ENCODE data around the gene ERCC2. TPM values are rescaled to one million over a fixed set of nuclear protein-coding genes. Genes with fewer than 3 reads are reported as not detected.
"Not testable (repeated sequence)": the region's sequence is repeated elsewhere in the genome, so short reads cannot be mapped to it uniquely, and the experiment has no call there.

ERCC2 gene
- polyA plus RNA-seq, 1 donor, result 18.0 TPM

DNA sequence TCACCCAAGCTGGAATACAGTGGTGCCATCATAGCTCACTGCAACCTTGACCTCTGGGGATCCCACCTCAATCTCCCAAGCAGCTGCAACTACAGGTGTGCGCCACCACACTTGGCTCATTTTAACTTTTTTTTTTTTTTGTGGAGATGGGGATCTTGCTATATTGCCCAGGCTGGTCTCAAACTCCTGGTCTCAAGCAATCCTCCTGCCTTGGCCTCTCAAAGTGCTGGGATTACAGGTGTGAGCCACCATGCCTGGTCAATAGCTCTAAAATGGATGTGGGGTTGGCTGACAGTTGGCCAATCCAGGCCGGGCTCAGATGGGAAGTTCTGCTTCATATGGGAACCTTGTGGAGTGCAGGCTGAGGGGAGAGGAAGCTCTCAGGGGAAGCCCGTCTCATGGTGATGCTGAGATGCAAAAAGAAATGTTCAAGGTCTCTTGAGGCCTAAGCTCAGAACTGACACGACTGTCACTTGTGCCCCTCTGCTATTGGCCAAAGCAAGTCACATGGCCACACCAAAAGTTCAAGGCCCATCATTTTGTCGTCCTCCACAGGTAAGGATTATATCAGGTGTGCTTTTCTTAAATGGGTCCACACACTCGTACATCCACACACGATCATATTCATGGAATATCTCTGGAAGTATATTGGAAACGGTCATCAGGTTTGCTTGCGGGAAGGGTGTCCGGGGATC is 36.6 kb downstream of the ERCC2 start:
- DNase-seq (ENCODE audit: low read depth), result no peak

DNA sequence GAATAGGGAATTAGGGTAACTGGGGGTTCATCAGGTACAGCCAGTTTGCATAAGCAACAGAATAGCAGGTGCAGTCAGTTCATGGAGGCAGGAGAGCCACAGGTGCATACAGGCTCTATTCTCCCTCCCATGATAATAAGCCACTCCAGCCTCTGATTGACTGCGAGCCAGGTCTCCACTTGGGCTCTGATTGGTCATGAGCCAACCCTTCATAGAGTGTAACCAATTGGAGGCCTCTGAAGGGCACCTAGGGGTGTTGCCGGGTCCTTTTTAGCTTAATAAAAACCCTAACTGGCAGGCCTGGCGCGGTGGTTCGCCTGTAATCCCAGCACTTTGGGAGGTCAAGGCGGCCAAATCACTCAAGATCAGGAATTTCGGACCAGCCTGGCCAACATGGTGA is 39.0 kb downstream of the ERCC2 start:
- DNase-seq (ENCODE audit: low read depth), result no peak

- DNase-seq (ENCODE audit: low read depth), result no peak
These were observed 42.8 kb downstream of the ERCC2 start for GRCh38 chr19:45327404-45328143.

DNA sequence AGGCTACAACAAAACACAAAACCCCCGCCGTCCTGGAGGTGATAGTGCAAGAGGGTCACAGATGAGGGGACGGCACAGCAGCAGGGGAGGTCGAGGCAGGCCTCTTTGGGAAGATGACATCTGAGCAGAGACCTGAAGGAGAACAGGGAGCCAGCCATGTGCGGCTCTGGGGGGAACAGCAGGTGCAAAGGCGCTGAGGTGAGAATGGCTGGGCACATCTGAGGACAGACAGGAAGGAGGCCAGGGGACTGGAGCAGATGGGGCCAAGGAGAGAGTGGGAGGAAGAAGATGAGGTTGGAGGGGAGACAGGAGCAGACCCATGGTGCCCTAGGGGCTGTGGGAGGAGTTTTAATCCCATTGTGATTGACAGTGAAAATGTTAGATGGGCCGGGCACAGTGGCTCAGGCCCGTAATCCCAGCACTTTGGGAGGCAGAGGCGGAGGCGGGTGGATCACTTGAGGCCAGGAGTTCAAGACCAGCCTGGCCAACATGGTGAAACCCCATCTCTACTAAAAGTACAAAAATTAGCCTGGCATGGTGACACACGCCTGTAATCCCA is 45.9 kb downstream of the ERCC2 start:
- no peak for DNase-seq (ENCODE audit: low read depth)

DNA sequence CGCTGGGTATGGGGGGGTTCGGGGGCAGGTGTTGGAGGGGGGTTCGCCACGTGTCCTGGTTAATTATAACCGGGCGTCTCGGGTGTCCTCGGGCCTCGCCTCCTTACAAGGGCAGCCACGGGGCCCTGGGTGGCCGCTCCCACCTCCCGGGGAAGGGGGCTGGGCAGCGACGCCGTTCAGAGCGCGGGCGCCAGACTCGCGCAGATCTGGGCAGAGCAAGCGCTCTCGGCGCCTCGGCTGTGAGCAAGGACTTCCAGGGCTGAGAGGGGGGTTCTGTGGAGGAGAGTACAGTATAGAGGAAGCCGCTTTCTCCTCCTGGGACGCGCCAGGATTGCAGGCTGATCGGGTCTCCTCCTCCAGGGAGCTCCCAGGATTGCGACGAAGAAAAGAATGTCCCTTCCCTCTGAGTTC is 46.7 kb downstream of the ERCC2 start:
- no peak for DNase-seq (ENCODE audit: low read depth)

GRCh38 chr19:45322744-45323281 is 47.6 kb downstream of the ERCC2 start, which contains the start of gene CKM:
TSS of gene CKM (minus strand) at chr19:45322875. CDS start at chr19:45319713, 3,162 bp downstream.
- no peak for DNase-seq (ENCODE audit: low read depth)

DNA sequence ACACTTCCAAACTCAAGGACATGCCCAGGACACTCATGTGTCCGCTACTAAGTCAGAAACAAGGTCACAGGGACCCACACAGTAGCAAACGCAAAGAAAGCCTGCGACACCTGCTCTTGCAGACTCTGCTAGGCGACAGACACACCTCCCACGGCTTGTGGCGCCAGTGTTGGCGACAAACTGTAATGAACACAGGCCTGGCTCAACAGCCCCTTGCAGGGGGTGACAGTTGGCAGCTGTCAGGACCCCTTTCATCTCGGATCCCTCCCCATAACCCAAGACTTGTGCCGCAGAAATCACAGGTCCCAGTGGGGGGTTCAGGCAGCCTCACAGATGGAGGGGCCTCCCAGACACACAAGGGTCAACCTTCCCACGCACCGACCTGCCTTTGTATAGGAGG is 48.1 kb downstream of the ERCC2 start:
- no peak for DNase-seq (ENCODE audit: low read depth)

DNA sequence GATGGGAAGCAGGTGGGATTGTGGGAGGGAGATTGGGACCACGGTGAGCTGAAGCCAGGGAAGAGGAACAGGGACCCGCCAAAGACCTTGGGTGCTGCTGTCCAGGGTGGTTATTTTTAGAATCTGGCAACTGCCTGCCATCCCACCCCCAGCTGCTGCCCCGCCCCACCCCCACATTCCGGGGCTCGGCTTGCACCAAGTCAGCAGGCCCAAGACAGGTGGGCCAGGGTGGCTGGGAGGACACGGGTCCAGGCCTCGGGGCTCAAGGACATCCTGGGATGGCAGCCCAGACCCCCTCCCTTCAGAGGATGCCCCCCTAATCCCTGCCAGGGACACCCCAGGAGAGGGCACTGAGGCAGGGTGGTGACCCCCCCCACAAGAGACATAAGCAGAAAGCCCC is 48.5 kb downstream of the ERCC2 start:
- DNase-seq (ENCODE audit: low read depth), result no peak

DNA sequence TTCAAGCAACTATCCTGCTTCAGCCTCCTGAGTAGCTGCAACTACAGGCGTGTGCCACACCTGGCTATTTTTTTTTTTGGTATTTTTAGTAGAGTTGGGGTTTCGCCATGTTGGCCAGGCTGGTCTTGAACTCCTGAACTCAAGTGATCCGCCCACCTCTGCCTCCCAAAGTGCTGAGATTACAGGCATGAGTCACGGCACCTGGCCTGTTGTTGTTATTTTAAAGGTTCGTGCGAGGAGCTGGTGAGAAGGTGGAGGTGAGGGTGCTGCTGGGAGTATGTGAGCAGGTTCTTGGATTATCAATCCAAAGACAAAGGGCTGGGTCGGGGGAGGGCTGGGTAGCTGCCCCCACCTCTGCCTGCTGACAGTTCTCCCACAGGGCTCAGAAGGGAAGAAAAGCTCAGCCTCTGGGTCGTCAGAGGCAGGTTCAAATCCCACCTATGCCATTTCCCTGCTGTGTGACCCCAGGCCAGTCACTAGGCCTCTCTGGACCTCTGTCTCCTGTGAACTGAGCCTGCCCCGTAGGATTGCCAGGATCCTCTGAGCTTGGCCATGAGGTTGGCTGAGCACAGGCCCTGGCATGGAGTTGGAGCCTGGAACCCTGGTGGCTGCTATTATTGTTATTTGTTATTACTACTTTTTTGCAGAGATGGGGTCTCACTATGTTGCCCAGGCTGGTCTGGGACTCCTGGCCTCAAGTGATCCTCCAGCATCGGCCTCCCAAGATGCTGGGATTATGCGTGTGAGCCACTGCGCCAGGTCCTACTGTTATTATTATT is 49.2 kb downstream of the ERCC2 start:
- no peak for DNase-seq (ENCODE audit: low read depth)

DNA sequence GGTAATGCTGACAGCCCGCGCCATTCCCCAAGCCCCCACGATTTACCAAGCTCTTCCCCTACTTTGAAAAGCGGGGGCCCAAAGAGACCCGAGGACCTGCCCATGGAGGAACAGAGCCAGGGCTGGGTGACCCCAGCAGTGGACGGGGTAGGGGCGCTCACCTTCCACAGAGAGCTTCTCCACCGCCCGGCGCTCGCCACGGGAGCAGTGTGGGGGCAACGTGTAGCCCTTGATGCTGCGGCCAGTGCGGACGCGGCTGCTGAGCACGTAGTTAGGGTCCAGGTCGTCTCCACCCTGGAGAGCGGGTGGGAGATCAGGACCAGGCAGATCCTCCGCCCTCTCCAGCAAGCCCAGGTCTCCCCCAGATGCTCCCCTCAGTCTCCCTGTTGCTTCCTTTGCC is 55.1 kb downstream of the ERCC2 start:
- DNase-seq (ENCODE audit: low read depth), result no peak

- DNase-seq (ENCODE audit: low read depth), result no peak
These were observed 55.6 kb downstream of the ERCC2 start for GRCh38 chr19:45314708-45315245.

DNA sequence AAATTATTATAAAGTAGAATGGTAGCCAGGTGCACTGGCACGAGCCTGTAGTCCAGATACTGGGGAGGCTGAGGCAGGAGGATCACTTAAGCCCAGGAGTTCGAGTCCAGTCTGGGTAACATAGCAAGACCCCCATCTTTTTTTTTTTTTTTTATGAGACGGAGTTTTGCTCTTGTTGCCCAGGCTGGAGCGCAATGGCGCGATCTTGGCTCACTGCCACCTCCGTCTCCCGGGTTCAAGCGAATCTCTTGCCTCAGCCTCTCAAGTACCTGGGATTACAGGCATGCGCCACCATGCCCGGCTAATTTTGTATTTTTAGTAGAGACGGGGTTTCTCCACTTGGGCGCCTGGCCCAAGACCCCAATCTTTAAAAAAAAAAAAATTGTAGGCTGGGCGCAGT is 58.1 kb downstream of the ERCC2 start:
- DNase-seq (ENCODE audit: low read depth), result not testable (repeated sequence)

DNA sequence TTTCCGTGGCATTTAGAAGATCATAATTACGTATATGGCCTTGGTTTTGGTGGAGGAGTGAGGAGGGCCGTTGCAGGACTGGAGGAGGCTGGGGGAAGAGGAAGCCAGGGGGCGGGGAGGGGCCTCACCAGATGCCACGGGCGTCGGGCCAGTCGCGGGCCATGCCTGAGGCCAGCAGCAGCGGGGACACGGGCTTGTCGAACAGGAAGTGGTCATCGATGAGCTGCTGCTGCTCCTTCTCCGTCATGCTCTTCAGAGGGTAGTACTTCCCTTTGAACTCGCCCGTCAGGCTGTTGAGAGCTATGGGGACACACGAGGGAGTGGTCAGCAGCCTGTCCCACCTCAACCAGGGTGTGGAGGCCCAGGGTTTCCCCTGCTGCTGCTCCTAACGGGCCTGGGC is 58.8 kb downstream of the ERCC2 start:
- DNase-seq (ENCODE audit: low read depth), result no peak

DNA sequence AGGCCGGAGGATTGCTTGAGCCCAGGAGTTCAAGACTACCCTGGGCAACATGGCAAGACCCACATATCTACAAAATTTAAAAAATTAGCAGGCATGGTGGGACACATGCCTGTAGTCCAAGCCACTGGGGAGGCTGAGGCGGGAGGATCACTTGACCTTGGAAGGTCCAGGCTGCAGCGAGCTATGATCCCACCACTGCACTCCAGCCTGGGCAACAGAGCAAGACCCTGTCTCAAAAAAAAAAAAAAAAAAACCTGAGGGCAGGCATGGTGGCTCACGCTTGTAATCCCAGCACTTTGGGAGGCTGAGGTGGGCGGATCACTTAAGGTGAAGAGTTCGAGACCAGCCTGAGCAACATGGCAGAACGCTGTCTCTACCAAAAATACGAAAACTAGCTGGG is 61.1 kb downstream of the ERCC2 start:
- DNase-seq (ENCODE audit: low read depth), result not testable (repeated sequence)

DNA sequence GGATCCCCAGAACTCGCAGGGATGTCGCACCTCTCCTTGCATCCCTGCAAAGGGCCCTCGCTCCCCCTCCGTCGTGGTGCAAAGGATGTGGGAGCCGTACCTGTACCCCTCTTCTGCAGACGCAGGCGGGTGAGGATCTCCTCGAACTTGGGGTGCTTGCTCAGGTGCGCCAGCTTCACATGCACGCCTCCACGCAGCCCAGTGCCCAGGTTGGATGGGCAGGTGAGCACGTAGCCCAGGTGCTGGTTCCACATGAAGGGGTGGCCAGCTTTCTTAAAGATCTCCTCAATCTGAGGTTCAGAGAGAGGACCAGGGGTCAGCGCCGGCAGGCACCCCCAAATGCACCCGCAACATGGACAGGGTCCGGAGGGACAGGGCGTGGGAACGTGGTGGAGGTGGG is 63.0 kb downstream of the ERCC2 start:
- DNase-seq (ENCODE audit: low read depth), result no peak

GRCh38 chr19:45306518-45307027 is 63.8 kb downstream of the ERCC2 start:
- no peak for DNase-seq (ENCODE audit: low read depth)

GRCh38 chr19:45306040-45306439 is 64.3 kb downstream of the ERCC2 start:
- no peak for DNase-seq (ENCODE audit: low read depth)

DNA sequence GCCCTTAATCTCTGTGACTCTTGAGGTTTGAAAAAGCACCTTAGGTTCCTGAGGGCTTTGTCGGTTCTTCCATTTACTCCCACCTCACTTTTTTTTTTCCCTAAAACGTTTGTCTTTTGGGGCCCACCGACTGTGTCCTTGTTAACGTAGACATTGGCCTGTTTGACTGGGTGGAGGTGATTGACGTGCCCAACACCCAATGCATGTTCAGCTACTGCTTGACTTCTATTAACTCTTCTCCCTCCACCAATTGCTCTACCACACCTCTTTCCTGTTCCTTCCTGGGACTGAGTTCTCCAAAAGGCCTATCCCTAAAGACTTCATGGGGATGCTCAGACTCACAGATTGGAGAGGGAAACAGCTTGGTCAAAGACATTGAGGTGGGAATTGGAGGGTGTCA is 65.0 kb downstream of the ERCC2 start:
- DNase-seq (ENCODE audit: low read depth), result no peak

DNA sequence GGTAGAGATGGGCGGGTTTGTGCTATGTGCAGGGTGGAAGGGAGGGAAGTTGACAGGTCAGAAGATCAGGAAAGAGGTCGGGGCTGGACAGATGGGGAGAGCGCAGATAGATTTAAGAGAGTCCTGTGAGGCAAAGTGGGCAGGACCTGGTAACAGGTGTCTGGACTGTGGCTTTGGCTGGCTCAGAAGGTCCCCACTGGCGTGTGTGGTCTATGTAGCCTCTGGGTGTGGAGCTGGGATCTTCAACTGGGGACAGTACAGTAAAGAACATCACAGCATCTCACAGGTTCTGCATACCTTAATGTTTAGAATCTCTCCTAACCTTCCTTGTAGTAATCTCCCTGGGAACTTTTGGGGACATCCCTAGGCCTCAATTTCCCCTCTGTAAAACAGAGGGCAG is 65.4 kb downstream of the ERCC2 start:
- no peak for DNase-seq (ENCODE audit: low read depth)

GRCh38 chr19:45304141-45304926 is 66.0 kb downstream of the ERCC2 start:
- DNase-seq (ENCODE audit: low read depth), result no peak

Data from forelimb muscle (tissue), 1 donor.